DND-41 (cell line): ENCODE results near the gene PTPRN2.

ENCODE experiments used
- CTCF ChIP-seq: IDR thresholded peaks from 2 replicates; pipeline ENCODE4 v1.5.1; 2012; ENCODE audit warnings: borderline replicate concordance, low read length, moderate library complexity, mild to moderate bottlenecking; ENCODE audit not compliant: poor library complexity, severe bottlenecking; ENCODE audit errors: extremely low read depth
- EZH2 ChIP-seq: IDR thresholded peaks from 3 replicates; pipeline ENCODE4 v1.6.1; 2012; ENCODE audit warnings: borderline replicate concordance, low read depth, mild to moderate bottlenecking, moderate library complexity, low read length, inconsistent platforms; ENCODE audit not compliant: severe bottlenecking

DNA sequence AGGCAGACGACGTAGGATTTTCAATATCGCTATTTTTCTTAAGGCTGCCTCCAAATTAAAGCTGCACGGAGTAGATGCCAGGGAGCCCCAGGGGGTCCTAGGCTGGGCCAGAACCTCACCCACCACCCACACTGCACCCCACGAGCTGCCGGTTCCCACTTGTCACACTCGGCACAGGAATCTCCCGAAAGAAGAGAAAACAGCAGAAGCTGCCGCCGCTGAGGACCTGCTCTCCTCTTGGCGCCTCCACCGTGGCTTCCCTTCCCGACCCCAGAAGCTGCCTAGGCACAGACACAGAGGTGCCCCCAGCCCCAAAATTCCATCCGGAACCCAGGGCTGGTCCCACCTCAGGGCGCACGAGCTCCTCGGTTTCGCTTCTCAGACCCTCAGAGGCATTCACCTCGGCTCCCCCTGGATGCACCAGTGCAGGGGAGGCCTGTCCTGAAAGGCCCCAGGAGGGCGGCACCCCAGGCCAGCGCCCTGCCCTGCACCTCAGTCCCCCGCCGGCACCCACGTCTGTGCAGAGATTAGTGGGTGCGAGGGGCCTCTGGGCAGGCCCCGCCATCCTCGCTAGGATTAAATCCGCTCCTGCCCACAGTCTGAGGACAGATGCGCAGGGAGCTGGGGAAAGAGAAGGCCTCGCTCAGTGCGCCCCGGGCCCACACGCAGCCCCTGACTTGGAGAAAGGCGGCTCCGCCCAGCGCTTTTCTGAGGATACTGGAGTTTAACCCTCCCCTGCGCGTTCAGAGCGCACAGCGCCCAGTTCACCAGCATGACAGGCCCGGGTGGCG, 99.2 kb downstream of the PTPRN2 start:
- TF ChIP-seq CTCF (no peak), EZH2 (no peak)
